Measurements from ENCODE around the gene KCNT2.

The KCNT2 gene

DNA sequence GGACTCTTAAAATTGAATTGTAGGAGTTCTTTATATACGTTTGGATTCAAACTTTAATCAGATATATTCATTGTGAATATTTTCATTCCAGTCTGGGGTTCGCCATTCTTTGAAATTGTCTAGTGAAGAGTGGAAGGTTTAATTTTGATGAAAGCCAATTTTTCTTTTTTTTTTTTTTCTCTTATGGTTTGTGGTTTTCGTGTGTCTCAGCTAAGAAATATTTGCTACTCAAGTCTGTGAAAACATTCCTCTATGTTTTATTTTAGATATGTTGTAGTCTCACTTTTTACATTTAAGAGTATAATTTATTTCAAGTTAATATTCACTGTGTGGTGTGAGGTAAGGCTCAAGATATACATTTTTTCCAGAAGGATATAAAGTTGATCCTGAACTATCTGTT is 220.5 kb downstream of the KCNT2 start:
- DNase-seq = no peak

DNA sequence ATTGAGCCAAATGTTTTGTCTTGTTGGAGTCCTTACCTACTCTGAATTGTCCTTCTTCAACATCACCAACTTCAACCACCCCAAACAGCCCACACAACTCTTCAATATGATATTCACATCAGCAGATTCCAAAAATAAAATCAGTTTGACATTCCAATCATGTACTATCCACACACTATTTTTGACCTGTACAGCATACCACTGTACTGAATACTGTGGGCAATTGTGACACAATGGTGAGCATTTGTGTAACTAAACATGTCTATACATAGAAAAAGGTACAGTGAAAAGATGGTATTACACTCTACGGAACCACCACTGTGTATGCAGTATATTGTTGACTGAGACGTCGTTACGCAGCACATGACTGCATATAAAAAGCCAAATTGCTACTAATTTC is 223.1 kb downstream of the KCNT2 start:
- no peak for DNase-seq

DNA sequence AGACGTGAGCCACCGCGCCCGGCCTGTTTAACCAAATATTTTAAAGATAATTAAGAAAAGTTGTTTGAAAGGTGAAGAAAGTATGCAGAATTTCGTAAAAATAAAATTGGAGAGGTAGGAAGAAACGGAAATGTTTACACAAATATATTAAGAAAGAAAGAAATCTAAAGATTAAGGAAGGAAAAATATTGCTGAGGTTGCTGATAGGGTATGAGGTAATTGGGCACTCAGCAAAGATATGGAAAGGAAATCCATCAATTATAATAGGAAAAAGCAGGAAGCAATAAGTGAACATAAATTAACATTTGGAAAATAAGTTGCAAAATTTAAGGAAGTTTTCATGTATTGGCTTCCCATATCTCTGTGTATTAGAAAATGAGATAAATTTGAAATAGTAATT is 225.9 kb downstream of the KCNT2 start:
- DNase-seq = no peak

DNA sequence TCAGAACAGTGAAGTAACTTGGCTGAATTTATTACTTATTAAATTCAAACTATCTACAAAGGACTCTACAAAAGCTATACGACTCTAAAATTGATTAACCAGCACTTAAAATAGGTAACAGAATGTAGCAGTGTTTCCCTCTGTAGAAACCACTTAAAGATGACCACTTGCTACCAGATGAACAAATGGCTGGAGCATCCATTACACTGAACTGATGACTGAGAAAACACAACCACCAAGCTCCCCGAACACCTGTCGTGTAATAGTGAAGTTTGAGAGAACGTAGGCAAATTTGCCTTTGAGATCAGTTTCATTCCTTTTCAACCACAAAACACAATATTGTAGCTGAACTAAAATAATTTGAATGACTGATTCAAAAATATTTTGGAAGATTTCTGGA is 226.7 kb downstream of the KCNT2 start:
- DNase-seq = no peak

DNA sequence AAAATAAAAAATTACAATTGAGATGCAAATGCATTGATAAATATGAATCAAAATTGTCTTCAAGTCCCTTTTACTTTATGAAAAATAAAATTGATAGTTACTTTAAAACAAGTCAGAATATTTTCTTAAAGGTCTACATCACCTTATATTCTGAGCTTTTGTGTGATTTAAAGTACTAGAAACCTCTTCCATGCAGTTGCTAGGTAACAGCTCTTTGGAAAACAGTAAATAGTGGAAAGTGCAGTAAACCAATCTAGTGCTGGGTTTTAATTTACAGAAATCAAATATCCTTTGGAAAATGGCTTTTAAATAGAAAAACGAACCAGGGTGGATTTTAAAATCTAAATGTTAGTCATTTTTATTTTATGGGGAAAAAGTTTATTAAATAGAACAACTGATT is 227.9 kb downstream of the KCNT2 start:
- DNase-seq = no peak

DNA sequence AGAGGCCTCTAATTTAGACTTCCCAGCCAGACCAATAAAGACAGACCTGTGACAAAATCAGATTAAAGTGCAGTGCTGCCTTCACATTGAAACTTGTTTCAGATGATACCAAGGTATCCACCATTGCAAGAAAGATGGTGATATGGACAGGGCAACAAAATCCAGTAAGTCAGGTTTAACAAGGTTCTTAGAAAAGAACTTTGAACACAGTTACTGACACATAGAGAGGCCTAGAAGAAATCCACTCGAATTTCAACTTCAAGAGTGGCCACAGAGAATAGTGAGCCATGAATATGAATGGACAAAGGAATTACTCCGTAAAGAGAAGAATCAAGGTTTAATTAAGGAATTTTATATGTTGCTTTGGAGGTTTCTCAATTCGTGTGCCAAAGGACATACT is 230.4 kb downstream of the KCNT2 start:
- DNase-seq = no peak

DNA sequence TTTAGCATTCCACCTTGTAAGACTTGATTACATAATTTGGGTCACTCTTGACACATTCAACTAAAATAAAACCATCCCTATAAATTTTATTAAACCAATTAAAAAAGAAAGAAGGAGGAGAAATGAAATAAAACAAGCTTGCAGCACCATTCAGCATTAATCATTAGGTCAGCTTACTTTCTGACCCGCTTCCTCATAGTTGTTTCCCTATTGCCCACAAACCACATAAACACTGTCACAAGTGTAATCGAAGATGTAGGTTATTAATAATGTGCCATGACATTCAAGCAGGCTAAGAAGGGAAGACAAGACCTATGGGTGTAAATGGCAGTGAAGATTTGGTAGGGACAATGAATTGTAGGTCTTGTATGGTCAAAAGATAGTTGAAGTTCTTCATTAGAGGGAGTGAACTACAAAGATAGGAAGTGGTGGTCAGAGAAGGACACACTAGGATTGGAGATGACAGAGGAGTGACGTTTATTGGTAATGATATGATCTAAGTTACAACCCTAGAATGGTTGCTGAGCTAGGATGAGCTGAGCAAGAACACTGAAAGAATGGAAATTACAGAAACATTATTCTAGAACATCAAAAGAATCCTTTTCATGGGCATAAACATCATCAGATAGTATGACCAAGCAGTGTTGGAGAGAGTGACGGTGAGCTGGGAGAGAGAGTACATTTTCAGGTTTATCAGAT is 231.5 kb downstream of the KCNT2 start:
- DNase-seq = no peak

DNA sequence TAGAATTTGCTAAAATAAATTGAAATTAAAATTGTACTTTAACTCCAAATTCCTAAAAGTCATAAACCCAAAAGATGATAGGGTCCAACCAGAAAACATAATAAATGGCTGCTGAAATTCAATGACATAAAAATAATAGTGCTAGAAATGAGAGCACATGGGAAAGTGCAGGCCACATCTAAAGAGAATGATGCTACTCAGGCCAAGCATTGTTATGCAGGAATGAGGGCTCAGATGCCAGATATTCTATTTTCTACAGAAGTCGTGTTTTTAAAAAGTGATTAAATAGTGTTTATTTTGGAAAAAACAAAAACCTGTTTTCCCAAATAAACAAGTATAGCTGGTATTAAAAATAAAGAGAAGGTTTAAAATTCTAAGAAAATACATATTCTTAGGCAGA is 234.4 kb downstream of the KCNT2 start:
- DNase-seq = no peak

DNA sequence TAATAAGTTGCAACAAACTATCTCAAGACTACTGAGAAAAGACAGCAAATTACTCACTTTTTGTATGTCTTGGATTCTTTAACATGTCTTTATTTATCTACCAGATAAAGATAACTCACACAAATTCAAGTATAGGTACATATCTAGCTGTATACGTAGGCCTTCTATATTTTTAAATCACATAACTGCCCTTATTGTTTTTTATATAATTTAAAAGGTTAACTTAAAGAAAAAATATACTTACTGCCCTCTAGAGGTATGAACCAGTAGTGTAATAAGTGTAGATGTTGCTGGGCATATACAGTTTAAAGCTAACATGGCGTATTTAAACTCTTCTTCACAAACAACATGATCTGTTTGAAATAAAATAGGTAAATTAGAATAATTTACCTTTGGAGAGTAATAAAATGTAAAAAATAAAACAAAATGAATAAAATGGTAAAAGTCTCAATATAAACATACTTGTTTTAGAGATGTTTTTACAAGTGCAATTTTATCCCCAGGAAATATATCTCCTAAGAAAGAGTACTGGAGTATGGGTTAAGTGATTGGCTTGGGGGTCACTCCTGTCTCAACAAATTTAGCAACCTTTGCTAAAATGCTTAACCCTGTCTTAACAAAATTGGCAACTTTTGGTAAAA is 235.2 kb downstream of the KCNT2 start:
- DNase-seq = no peak

DNA sequence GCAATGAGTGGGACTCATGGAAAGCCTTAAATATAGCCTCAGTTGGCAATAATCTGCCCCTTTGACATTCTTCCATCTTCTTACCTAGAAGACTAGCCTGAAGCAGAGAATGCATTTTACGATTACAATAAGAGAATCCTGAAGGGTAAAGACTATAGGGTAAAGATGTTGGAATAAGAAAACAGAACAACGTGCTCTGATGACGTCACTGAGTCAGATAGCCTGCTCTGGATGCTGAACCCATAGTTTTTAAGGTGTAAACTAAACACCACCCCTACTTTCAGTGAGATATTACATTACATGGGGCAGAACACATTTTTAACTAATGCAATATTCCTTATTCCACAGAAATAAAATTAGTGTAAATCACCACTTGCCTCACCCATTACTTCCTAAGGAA is 240.4 kb downstream of the KCNT2 start:
- DNase-seq = no peak

DNA sequence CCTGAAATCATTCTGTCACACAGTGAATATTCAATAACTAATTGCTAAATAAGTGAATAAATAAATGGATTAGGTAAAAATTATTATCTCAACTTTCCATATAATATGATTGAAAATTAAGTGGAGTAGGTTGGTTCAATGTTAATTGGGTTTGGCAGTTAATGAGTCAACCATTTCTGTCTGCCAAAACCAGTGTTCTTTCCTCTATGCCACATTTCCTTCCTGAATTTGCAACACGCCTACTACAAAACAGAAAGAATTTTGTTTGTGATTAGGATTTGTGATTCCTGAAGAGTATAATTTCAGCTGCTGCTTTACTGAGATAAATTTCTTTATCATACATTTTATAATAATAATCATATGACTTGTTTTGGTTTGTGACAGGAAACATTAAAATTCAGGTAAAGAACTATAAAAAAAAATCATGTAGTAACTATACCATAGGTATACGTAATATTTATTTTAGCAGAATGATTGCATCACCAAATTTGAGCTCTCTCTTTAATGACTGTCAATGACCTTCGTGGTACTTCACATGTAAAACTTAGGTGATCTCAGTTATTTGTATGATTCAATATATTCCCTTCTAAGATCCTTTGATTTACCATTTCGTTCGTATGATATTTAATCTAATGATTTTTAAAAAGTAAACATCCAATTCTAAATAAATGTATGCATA is 241.3 kb downstream of the KCNT2 start:
- DNase-seq = no peak

DNA sequence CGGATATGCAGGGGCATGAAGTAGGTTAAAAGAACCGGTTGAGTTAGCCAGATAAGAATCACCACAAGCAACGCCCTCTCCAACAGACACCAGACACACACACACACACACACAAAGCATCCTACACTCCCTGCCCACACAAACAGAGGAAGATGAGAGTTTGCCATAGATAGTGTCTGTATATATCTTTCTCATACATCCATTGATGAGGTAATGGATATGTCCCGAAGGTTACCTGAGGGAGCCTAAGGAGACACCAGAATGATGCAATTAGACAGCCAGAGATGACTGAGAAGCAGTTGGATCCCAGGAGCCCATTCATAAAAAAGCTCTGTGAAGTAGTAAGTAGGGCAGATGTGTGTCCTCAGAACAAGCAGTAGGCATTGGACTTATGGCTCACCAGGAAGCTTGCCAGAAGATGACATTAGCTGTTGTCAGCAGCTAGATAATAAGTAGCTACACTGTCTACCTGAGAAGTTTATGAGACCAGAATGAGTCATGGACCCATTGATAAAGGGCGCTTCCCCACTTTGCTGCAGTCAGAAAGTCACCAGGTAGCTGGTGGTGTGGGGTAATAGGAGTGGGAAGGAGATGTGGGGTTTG is 247.0 kb downstream of the KCNT2 start:
- no peak for DNase-seq

DNA sequence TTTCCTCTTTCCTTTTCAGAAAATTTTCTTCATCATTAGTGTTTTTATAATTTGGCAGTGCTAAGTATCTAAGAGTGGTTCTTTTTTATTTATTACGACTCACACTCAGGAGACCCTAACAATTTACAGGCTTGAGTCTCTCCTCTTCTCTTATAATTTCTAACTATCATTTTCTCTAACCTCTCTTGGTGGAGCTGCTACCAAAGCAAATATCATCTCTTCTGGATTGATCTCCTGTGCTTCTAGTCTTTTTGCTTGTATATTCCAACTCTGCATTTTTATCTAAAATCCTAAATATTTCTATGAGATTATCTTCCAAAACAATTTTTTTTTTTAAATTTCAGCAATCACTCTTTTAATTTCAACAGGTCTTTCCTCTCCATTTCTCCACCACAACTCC is 250.3 kb downstream of the KCNT2 start:
- DNase-seq = no peak

DNA sequence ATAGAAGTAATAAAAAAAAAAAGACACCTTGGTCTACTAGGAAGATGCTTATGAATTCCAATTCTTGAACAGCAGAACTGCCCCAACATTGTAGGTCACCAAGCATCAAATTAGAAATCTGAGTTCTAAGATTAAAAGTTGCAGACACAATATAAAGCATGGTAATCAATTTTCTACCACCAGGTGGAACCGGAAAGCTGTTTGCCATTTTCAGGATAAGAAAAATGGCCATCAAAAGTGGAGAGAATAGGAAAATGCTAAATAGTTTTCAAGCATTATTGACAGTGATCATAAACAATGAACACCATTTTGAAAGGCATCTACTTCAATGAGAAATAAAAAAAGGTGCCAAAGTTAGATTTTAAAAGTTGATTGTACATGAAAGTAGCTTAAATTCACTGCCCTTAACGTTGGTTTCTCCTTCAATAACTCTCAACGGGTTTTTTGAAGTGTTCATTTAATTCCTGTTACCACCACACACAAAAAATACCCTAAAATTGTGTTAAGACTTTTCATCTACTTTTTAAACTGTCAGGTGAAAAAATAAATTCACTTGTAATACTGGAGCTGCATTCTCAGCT is 252.9 kb downstream of the KCNT2 start:
- peak; percentile 21 for DNase-seq

DNA sequence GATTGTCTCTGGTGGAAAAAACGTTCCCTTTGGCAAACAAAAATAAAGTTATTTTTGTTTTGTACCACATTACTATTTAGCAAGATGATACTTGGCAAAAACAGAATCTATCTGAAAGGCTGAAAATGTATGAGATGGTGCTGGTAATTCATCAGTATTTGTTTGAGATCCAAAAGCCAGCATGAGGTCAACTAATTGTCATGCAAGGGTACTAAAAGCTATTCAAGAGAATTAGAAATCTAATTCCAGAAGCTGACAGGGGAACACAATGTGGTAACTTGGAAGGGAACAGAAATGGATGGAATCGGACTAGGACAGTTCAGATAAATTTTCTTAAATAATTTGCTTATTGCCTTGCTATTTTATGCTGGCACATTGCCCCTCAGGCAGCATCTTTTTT is 263.8 kb downstream of the KCNT2 start:
- DNase-seq = no peak

DNA sequence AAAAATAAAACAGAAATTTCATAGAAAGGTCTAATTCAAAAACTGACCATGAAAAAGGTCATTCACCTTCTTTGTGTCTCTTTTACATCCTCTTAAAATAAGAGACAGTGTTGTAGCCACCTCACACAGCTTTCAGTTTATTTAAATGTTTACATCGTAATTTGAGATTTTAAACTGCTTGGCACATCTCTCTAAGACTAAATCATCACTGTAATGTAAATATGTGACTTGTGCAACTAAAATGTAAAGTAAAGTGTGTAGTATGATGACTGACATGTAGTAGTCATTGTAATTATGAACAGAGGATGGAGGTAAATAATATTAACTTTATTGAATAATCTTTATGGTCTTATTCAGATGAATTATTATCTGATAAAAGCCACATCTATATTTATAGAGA is 283.9 kb downstream of the KCNT2 start:
- DNase-seq = no peak

DNA sequence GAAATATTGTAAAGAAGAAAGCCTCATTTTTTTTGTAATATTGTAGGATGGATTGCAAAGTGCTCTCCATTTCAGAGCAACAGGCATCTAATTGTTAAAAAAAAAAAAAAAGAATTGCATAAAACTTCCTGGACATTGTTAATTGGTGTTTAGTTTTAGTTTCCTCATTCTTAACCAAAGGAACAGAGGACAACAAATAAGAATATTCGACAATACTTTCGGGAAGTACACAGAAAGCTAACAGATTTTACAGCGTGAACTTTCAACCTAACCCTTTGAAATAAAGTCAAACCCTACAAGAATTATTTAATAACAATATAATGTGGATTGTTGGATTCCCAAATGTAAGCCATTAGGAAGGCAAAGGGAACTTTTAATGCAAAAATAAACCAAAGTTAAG is 284.4 kb downstream of the KCNT2 start:
- DNase-seq = no peak

DNA sequence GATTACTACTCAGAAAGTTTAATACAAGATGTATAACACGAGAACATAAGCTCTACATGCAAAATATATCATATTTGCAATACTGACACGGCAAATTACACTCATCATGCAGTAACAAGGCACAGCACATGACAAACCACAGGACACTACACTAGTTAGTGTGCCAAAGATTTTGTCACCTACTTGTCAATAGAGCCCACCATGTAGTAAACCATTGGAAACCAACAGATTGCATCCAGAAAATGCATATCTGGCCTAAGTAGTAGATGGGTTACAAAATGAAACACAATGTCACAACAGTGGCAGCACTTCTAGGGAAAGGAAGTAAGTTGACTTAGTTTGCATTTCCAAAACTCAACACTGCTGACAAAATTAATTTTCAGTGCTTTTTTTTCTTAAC is 288.9 kb downstream of the KCNT2 start:
- DNase-seq = no peak

DNA sequence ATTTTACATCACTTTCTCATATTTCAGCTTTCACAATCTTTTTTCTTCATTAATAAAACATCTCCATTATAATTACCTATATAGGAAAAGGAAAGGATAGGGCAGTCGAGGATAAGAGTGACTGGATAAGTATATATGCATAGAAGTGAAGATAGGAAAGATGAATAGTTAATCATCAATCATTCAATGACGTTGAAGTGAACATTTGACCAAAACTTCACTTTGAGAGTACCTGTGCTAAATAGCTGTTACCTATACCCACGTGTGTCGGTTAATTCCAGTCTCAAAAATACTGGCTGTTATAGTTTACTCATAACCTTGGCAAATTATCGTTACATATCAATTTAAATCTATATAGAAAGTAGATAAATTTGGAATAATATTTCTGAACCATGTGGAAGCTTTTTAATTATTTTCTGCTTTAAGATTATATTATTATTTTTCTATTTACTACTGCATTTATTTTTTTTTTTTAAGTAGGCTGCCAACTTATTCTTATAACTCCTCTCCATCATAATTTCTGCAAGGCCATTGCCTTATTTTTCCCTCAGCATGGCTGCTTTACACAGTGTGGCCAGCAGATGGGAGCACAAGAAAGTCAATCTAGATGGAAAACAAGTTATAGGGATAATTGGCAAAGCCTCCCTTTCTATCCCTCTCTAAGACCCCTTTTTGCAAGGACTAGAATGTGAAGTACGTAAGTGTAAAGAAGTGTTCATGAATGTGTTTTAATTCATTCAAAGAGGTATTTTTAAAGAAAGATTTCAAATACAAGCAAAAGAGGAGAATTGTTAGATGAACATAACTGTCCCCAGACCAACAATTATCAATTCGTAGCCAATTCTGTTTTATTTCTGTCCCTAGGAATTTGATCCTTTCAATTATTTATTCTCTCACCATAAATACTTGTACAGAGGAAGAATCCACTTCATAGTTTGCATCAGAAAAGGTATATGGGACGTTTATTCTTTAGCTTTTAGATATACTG is 290.4 kb downstream of the KCNT2 start:
- peak; percentile 26 for DNase-seq

DNA sequence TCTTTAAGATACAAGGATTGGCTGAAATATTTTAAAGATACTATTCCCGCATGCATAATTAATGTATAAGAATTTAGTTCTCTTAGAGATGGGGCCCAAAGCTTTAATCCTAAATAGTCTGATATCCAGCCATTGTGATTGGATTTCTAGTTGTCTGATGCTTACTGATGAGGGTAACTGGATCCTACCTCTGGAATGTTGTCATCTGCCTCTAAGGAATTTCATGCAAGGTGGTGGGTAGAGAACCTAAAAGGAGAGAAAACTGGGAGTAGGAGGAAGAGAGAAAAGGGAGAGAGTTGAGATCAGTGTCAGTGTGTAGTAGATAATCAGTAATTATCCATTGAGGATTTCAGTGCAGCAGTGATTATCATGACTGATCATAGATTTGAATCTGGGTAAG is 295.5 kb downstream of the KCNT2 start:
- DNase-seq = no peak

DNA sequence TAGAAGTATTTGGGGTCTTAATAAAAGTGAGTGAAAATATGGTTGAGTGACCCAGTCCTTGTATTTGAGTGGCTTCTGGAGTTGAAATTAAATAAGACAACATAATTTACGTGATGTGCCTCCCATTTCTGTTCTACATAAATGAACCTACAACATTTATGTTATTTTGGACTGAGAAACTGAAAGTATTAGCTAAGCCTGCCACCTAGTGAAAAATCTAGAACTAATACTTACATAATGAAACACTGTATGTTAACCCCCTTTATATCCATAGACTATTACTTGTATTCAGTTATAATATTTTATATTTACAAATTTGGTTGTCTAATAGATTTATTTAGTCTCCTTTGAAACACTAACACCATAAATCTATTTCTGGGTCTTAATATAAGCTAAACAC is 298.9 kb downstream of the KCNT2 start:
- DNase-seq = peak; percentile 45

DNA sequence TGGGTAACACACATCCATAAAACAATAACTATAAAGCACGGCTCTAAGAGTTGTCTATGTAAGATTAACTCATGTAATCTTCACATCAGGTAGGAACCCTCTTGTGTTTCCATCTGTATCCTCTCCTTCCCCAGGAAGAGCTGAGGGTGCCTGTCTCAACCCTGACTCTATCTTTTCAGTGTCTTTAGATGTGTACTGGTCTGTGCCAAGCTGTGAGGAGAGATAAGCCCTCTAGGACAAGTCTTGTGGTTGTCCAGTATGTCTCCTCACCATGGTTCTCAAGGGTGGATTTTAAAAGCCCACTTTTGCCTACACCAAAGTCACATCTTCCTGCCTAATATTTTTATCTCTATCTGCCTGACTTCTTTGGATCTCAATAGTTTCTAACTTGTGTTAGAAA is 300.1 kb downstream of the KCNT2 start:
- no peak for DNase-seq

Data from NCI-H446 treated with DMSO at 0.1 percent for 48 hours (cell line).